ENCODE measurements around the gene JMY. TPM values are rescaled to one million over a fixed set of nuclear protein-coding genes. Genes with fewer than 3 reads are reported as not detected.

Gene JMY
- total RNA-seq, 5 donors from 2014 or later (not counting 1 experiment from before 2014, with no cell fraction given) = 18.0 to 45.3 (median 21.1) TPM

GRCh38 chr5:79269733-79270166 lies 33.8 kb downstream of the JMY start:
- Mint-ChIP-seq H3K4me3 (no peak overlapping the region), H3K27me3 (no peaks in the 10 kb centered on the region), H3K27ac (no peak overlapping the region), H3K36me3 (peaks cover 33% of the 10 kb centered on the region), H3K9me3 (peaks cover 0 to 4% (median 0%) of the 10 kb centered on the region in 3 donors), H3K4me1 (peaks cover 56 to 72% (median 58%) of the 10 kb centered on the region in 3 donors)
- H3K27me3 ChIP-seq (replicated peaks in 1 of 2; ENCODE audit: control insufficient read depth in 2 of 2, extremely low read depth in 1 of 2, insufficient read depth in 2 of 2, low read length in 1 of 2) = no peaks in the 10 kb centered on the region
- POLR2A ChIA-PET = no interaction called here
- 100% methylated on average over 1 of the region's 3 CpGs for WGBS (ENCODE audit: insufficient coverage)
- CTCF ChIA-PET = no interaction called here
- no peak overlapping the region for H3K27ac ChIP-seq (ENCODE audit: low read length)
- H3K9me3 ChIP-seq = no peaks in the 10 kb centered on the region
- DNase-seq (no peak), ATAC-seq (replicated peaks in 1 of 4) (no peak)
- no peaks in the 10 kb centered on the region for H3K36me3 ChIP-seq (ENCODE audit: control insufficient read depth in 2 of 2, extremely low read depth in 1 of 2, insufficient read depth in 1 of 2, low read length in 1 of 2)
- peaks cover 0 to 3% of the 10 kb centered on the region in 2 experiments for H3K4me1 ChIP-seq (ENCODE audit: control insufficient read depth in 1 of 2, extremely low read depth in 1 of 2, insufficient read depth in 2 of 2, low read length in 2 of 2)
- no peak overlapping the region for H3K4me3 ChIP-seq (ENCODE audit: control insufficient read depth in 1 of 2, extremely low read depth in 1 of 2, low read length in 1 of 2)

- H3K4me3 ChIP-seq (ENCODE audit: control insufficient read depth in 1 of 2, extremely low read depth in 1 of 2, low read length in 1 of 2) = no peak overlapping the region
- peaks cover 0 to 5% of the 10 kb centered on the region in 2 donors for H3K36me3 ChIP-seq (ENCODE audit: control insufficient read depth in 2 of 2, extremely low read depth in 1 of 2, insufficient read depth in 1 of 2, low read length in 1 of 2)
- WGBS (ENCODE audit: insufficient coverage) = no CpG with 5 or more reads among the region's 4 CpGs
- DNase-seq = no peak
- POLR2A ChIA-PET = interaction anchor here in 1 of 2 donors (0.6 kb wide), 1 partner anchor 36 kb away, joined by 3 read pairs; no protein-coding TSS in a partner anchor
- CTCF ChIA-PET = no interaction called here
- H3K9me3 ChIP-seq = no peaks in the 10 kb centered on the region
- Mint-ChIP-seq H3K36me3 (peaks cover 40% of the 10 kb centered on the region), H3K27ac (no peak overlapping the region), H3K9me3 (peaks cover 0 to 4% (median 0%) of the 10 kb centered on the region in 3 donors), H3K4me1 (peaks cover 49 to 61% (median 51%) of the 10 kb centered on the region in 3 donors), H3K27me3 (no peaks in the 10 kb centered on the region), H3K4me3 (no peak overlapping the region)
- ATAC-seq (replicated peaks in 1 of 4) = no peak
- H3K27me3 ChIP-seq (replicated peaks in 1 of 2; ENCODE audit: control insufficient read depth in 2 of 2, extremely low read depth in 1 of 2, insufficient read depth in 2 of 2, low read length in 1 of 2) = no peaks in the 10 kb centered on the region
- H3K4me1 ChIP-seq (ENCODE audit: control insufficient read depth in 1 of 2, extremely low read depth in 1 of 2, insufficient read depth in 2 of 2, low read length in 2 of 2) = peaks cover 0 to 15% of the 10 kb centered on the region in 2 experiments
- H3K27ac ChIP-seq (ENCODE audit: low read length) = no peak overlapping the region
Measured at GRCh38 chr5:79273341-79273740, 37.4 kb downstream of the JMY start.

DNA sequence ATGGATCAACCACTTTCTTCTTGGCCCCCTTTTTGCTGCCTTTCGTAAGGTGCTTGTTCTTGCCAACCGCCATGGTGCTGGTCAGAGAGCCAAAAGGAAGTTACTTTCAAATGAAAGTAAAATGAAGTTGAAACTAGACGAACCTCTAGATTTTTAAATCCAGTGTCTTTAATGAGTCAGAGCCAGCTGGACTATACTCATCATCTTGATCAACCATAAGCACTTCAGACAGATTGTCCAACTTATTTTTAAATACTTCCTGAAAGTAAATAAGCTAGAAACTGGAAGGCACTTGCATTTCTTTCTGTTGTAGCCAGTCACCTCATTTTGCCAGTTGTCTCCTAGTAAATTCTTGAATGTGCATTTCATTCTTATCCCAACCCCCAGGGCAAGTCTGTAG lies 48.9 kb downstream of the JMY start:
- ATAC-seq (replicated peaks in 1 of 4) (no peak), DNase-seq (no peak)
- ChIA-PET CTCF (no interaction called here), POLR2A (interaction anchor here (0.6 to 0.7 kb wide), 2 partner anchors 42 to 50 kb away, joined by 4 to 5 read pairs; no protein-coding TSS in a partner anchor)
- Histone ChIP-seq H3K27ac (ENCODE audit: low read length) (no peak overlapping the region), H3K27me3 (replicated peaks in 1 of 2; ENCODE audit: control insufficient read depth in 2 of 2, extremely low read depth in 1 of 2, insufficient read depth in 2 of 2, low read length in 1 of 2) (no peaks in the 10 kb centered on the region), H3K4me3 (ENCODE audit: control insufficient read depth in 1 of 2, extremely low read depth in 1 of 2, low read length in 1 of 2) (no peak overlapping the region), H3K9me3 (no peaks in the 10 kb centered on the region), H3K4me1 (ENCODE audit: control insufficient read depth in 1 of 2, extremely low read depth in 1 of 2, insufficient read depth in 2 of 2, low read length in 2 of 2) (peaks cover 0 to 6% of the 10 kb centered on the region in 2 experiments), H3K36me3 (ENCODE audit: control insufficient read depth in 2 of 2, extremely low read depth in 1 of 2, insufficient read depth in 1 of 2, low read length in 1 of 2) (peaks cover 0 to 5% of the 10 kb centered on the region in 2 donors)
- H3K27ac Mint-ChIP-seq = no peak overlapping the region
- H3K4me1 Mint-ChIP-seq = peaks cover 16 to 33% (median 16%) of the 10 kb centered on the region in 3 donors
- no peaks in the 10 kb centered on the region for H3K27me3 Mint-ChIP-seq
- H3K36me3 Mint-ChIP-seq = peaks cover 54% of the 10 kb centered on the region
- no CpG with 5 or more reads among the region's 3 CpGs for WGBS (ENCODE audit: insufficient coverage)
- no peaks in the 10 kb centered on the region for H3K9me3 Mint-ChIP-seq
- H3K4me3 Mint-ChIP-seq = no peak overlapping the region

DNA sequence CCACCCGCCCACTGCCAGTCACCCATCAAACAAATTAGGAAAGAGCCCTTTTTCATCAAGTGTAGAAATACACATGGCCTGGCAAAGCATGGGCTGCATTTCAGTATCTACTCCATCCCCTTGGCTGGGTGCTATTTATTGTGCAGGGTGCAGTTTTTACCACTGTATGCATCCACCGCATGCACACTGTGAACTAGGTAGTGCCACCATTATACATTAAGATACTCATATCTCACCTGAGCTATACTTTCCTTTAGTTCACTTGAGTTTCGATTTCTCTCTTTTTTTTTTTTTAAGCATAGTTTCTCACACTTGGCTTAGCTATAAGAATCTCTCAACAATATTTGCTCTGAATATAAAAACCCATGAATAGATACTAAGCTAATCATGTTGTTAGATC lies 49.4 kb downstream of the JMY start:
- Mint-ChIP-seq H3K36me3 (peaks cover 53% of the 10 kb centered on the region), H3K4me3 (no peak overlapping the region), H3K4me1 (peaks cover 16 to 33% (median 16%) of the 10 kb centered on the region in 3 donors), H3K27me3 (no peaks in the 10 kb centered on the region), H3K9me3 (no peaks in the 10 kb centered on the region), H3K27ac (no peak overlapping the region)
- Histone ChIP-seq H3K27ac (ENCODE audit: low read length) (no peak overlapping the region), H3K4me1 (ENCODE audit: control insufficient read depth in 1 of 2, extremely low read depth in 1 of 2, insufficient read depth in 2 of 2, low read length in 2 of 2) (peaks cover 0 to 6% of the 10 kb centered on the region in 2 experiments), H3K36me3 (ENCODE audit: control insufficient read depth in 2 of 2, extremely low read depth in 1 of 2, insufficient read depth in 1 of 2, low read length in 1 of 2) (peaks cover 0 to 5% of the 10 kb centered on the region in 2 donors), H3K27me3 (replicated peaks in 1 of 2; ENCODE audit: control insufficient read depth in 2 of 2, extremely low read depth in 1 of 2, insufficient read depth in 2 of 2, low read length in 1 of 2) (no peaks in the 10 kb centered on the region), H3K4me3 (ENCODE audit: control insufficient read depth in 1 of 2, extremely low read depth in 1 of 2, low read length in 1 of 2) (no peak overlapping the region), H3K9me3 (no peaks in the 10 kb centered on the region)
- WGBS (ENCODE audit: insufficient coverage) = 100% methylated on average over 1 of the region's 3 CpGs
- ATAC-seq (replicated peaks in 1 of 4) (no peak), DNase-seq (no peak)
- ChIA-PET CTCF (no interaction called here), POLR2A (interaction anchor here (0.6 to 0.7 kb wide), 2 partner anchors 43 to 51 kb away, joined by 4 to 5 read pairs; no protein-coding TSS in a partner anchor)

GRCh38 chr5:79285833-79286232 lies 49.9 kb downstream of the JMY start:
- DNase-seq = no peak
- Histone ChIP-seq H3K4me3 (ENCODE audit: control insufficient read depth in 1 of 2, extremely low read depth in 1 of 2, low read length in 1 of 2) (no peak overlapping the region), H3K27me3 (replicated peaks in 1 of 2; ENCODE audit: control insufficient read depth in 2 of 2, extremely low read depth in 1 of 2, insufficient read depth in 2 of 2, low read length in 1 of 2) (no peaks in the 10 kb centered on the region), H3K9me3 (no peaks in the 10 kb centered on the region), H3K36me3 (ENCODE audit: control insufficient read depth in 2 of 2, extremely low read depth in 1 of 2, insufficient read depth in 1 of 2, low read length in 1 of 2) (peaks cover 0 to 7% of the 10 kb centered on the region in 2 donors), H3K27ac (ENCODE audit: low read length) (no peak overlapping the region), H3K4me1 (ENCODE audit: control insufficient read depth in 1 of 2, extremely low read depth in 1 of 2, insufficient read depth in 2 of 2, low read length in 2 of 2) (peaks cover 0 to 6% of the 10 kb centered on the region in 2 experiments)
- Mint-ChIP-seq H3K4me1 (peaks cover 16 to 33% (median 16%) of the 10 kb centered on the region in 3 donors), H3K4me3 (no peak overlapping the region), H3K36me3 (peaks cover 50% of the 10 kb centered on the region), H3K27ac (no peak overlapping the region), H3K27me3 (no peaks in the 10 kb centered on the region), H3K9me3 (no peaks in the 10 kb centered on the region)
- CTCF ChIA-PET = interaction anchor here in 1 of 2 donors (0.6 kb wide), 1 partner anchor 539 kb away, joined by 6 read pairs; no protein-coding TSS in a partner anchor
- POLR2A ChIA-PET = no interaction called here
- WGBS (ENCODE audit: insufficient coverage) = no CpG with 5 or more reads among the region's 7 CpGs
- ATAC-seq (replicated peaks in 1 of 4) = no peak

DNA sequence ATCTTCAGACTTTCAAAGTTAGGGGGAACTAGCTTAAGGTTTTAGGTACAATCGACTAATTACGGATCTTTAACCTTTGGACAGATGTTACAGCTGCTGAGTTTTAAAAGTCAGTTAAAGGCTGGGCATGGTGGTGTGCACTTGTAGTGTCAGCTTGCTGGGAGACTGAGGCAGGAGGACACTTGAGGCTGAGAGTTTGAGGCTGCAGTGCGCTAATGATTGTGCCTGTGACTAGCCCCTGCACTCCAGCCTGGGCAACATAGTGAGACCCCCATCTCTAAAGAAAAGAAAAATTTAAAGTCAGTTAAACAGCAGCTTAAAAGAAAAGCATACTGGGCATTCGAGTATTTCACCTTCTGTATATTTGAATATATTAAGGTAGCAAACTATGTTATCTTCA lies 51.4 kb downstream of the JMY start:
- H3K27ac Mint-ChIP-seq = no peak overlapping the region
- WGBS (ENCODE audit: insufficient coverage) = 96% methylated on average over 2 of the region's 4 CpGs
- POLR2A ChIA-PET = no interaction called here

More for the DNA sequence above, 51.4 kb downstream of the JMY start:
- H3K36me3 ChIP-seq (ENCODE audit: control insufficient read depth in 2 of 2, extremely low read depth in 1 of 2, insufficient read depth in 1 of 2, low read length in 1 of 2) = peaks cover 0 to 16% of the 10 kb centered on the region in 2 donors
- Mint-ChIP-seq H3K27me3 (no peaks in the 10 kb centered on the region), H3K9me3 (no peaks in the 10 kb centered on the region), H3K4me3 (no peak overlapping the region), H3K36me3 (peaks cover 53% of the 10 kb centered on the region), H3K4me1 (peaks cover 16 to 38% (median 16%) of the 10 kb centered on the region in 3 donors)
- no peak for DNase-seq
- CTCF ChIA-PET = no interaction called here
- H3K4me3 ChIP-seq (ENCODE audit: control insufficient read depth in 1 of 2, extremely low read depth in 1 of 2, low read length in 1 of 2) = no peak overlapping the region
- H3K9me3 ChIP-seq = no peaks in the 10 kb centered on the region
- H3K4me1 ChIP-seq (ENCODE audit: control insufficient read depth in 1 of 2, extremely low read depth in 1 of 2, insufficient read depth in 2 of 2, low read length in 2 of 2) = peaks cover 0 to 6% of the 10 kb centered on the region in 2 experiments
- no peak for ATAC-seq (replicated peaks in 1 of 4)
- no peaks in the 10 kb centered on the region for H3K27me3 ChIP-seq (replicated peaks in 1 of 2; ENCODE audit: control insufficient read depth in 2 of 2, extremely low read depth in 1 of 2, insufficient read depth in 2 of 2, low read length in 1 of 2)
- H3K27ac ChIP-seq (ENCODE audit: low read length) = no peak overlapping the region

Measured in T-cell (primary cell).